ENCODE measurements around the gene HS3ST3A1. TPM values are rescaled to one million over a fixed set of nuclear protein-coding genes. Genes with fewer than 3 reads are reported as not detected.

The HS3ST3A1 gene
- polyA plus RNA-seq, 3 donors = 0.20 TPM; not detected in 2

GRCh38 chr17:13462146-13462545, 139.6 kb downstream of the HS3ST3A1 start:
- no peak overlapping the region for H3K27ac ChIP-seq (ENCODE audit: low read depth in 1 of 2, low read length in 2 of 2)
- H3K4me1 Mint-ChIP-seq = no peaks in the 10 kb centered on the region
- intact Hi-C loops (cut with micrococcal nuclease) = no loop called here

GRCh38 chr17:13460261-13461000, 141.3 kb downstream of the HS3ST3A1 start:
- H3K27ac ChIP-seq (ENCODE audit: low read depth in 1 of 2, low read length in 2 of 2) = no peak overlapping the region
- no peaks in the 10 kb centered on the region for H3K27me3 Mint-ChIP-seq (ENCODE audit: low read depth in 3 of 3)
- H3K4me3 Mint-ChIP-seq = no peak overlapping the region
- intact Hi-C loops (cut with micrococcal nuclease) = no loop called here
- H3K4me3 ChIP-seq (replicated peaks in 1 of 3; ENCODE audit: low read depth in 2 of 3, low read length in 3 of 3) = no peak overlapping the region
- H3K79me2 ChIP-seq (ENCODE audit: insufficient read depth, low read length) = no peaks in the 10 kb centered on the region
- H3K9ac ChIP-seq (ENCODE audit: insufficient read depth, low read length, poor library complexity, severe bottlenecking) = no peak overlapping the region
- no peaks in the 10 kb centered on the region for H3K4me1 Mint-ChIP-seq
- H3K36me3 ChIP-seq (replicated peaks in 1 of 2; ENCODE audit: control insufficient read depth in 1 of 2, insufficient read depth in 2 of 2, low read length in 2 of 2) = no peaks in the 10 kb centered on the region
- no peaks in the 10 kb centered on the region for H3K36me3 Mint-ChIP-seq
- TF ChIP-seq CTCF (IDR thresholded peaks at IDR 0.05) = no peak
- H3K9me3 Mint-ChIP-seq = peaks cover 0 to 10% (median 5%) of the 10 kb centered on the region in 7 donors
- DNase-seq = no peak
- H2AFZ ChIP-seq (ENCODE audit: insufficient read depth, low read depth, low read length, poor library complexity, severe bottlenecking) = no peak overlapping the region
- H3K27ac Mint-ChIP-seq = no peak overlapping the region
- no peaks in the 10 kb centered on the region for H3K9me3 ChIP-seq (replicated peaks in 1 of 2; ENCODE audit: control insufficient read depth in 1 of 2, insufficient read depth in 1 of 2, low read length in 2 of 2)
- no peaks in the 10 kb centered on the region for H4K20me1 ChIP-seq (ENCODE audit: insufficient read depth, low read length)
- H3K4me2 ChIP-seq (replicated peaks; ENCODE audit: extremely low read depth, low read length, poor library complexity, severe bottlenecking) = no peak overlapping the region
- WGBS (ENCODE audit: insufficient coverage) = 80% methylated on average over 1 of the region's 3 CpGs
- no peaks in the 10 kb centered on the region for H3K27me3 ChIP-seq (ENCODE audit: control insufficient read depth in 2 of 2, insufficient read depth in 2 of 2, low read length in 2 of 2)
- H3K4me1 ChIP-seq (ENCODE audit: control insufficient read depth in 1 of 2, insufficient read depth in 2 of 2, low read length in 2 of 2) = no peaks in the 10 kb centered on the region

More at GRCh38 chr17:13462146-13462545, 139.6 kb downstream of the HS3ST3A1 start:
- TF ChIP-seq CTCF (IDR thresholded peaks at IDR 0.05) = no peak
- Histone ChIP-seq H4K20me1 (ENCODE audit: insufficient read depth, low read length) (no peaks in the 10 kb centered on the region), H3K79me2 (ENCODE audit: insufficient read depth, low read length) (no peaks in the 10 kb centered on the region), H3K27me3 (ENCODE audit: control insufficient read depth in 2 of 2, insufficient read depth in 2 of 2, low read length in 2 of 2) (no peaks in the 10 kb centered on the region), H3K4me2 (replicated peaks; ENCODE audit: extremely low read depth, low read length, poor library complexity, severe bottlenecking) (no peak overlapping the region), H2AFZ (ENCODE audit: insufficient read depth, low read depth, low read length, poor library complexity, severe bottlenecking) (no peak overlapping the region), H3K9ac (ENCODE audit: insufficient read depth, low read length, poor library complexity, severe bottlenecking) (no peak overlapping the region), H3K4me3 (replicated peaks in 1 of 3; ENCODE audit: low read depth in 2 of 3, low read length in 3 of 3) (no peak overlapping the region), H3K9me3 (replicated peaks in 1 of 2; ENCODE audit: control insufficient read depth in 1 of 2, insufficient read depth in 1 of 2, low read length in 2 of 2) (no peaks in the 10 kb centered on the region), H3K36me3 (replicated peaks in 1 of 2; ENCODE audit: control insufficient read depth in 1 of 2, insufficient read depth in 2 of 2, low read length in 2 of 2) (no peaks in the 10 kb centered on the region), H3K4me1 (ENCODE audit: control insufficient read depth in 1 of 2, insufficient read depth in 2 of 2, low read length in 2 of 2) (no peaks in the 10 kb centered on the region)
- H3K4me3 Mint-ChIP-seq = no peak overlapping the region
- H3K27ac Mint-ChIP-seq = no peak overlapping the region
- WGBS (ENCODE audit: insufficient coverage) = 83% methylated on average over 1 of the region's 1 CpG
- H3K9me3 Mint-ChIP-seq = peaks cover 0 to 10% (median 7%) of the 10 kb centered on the region in 7 donors
- no peaks in the 10 kb centered on the region for H3K36me3 Mint-ChIP-seq
- no peak for DNase-seq
- H3K27me3 Mint-ChIP-seq (ENCODE audit: low read depth in 3 of 3) = no peaks in the 10 kb centered on the region

All from CD14-positive monocyte (primary cell).